Sigmoid colon (tissue), 7 donors: ENCODE data around the gene RPS19. TPM values are rescaled to one million over a fixed set of nuclear protein-coding genes. Genes with fewer than 3 reads are reported as not detected.

Experiments
- DNase-seq: peaks from one replicate; pipeline ENCODE4 v3.0.0-alpha.2; 2019
- H3K27ac ChIP-seq, 4 donors: fragments of 200-600 bp; sonication (generic); one replicate each; pipeline ENCODE4 v1.5.1; 2016 to 2019; ENCODE audit warnings: mild to moderate bottlenecking in 1 of 4
- H3K27me3 ChIP-seq, 3 donors: fragments of 200-600 bp; sonication (generic); one replicate each; pipeline ENCODE4 v1.5.1; 2019; ENCODE audit warnings: mild to moderate bottlenecking in 1 of 3
- H3K36me3 ChIP-seq, 4 donors: fragments of 200-600 bp; sonication (generic); one replicate each; pipeline ENCODE4 v1.5.1; 2016 to 2019
- H3K4me1 ChIP-seq, 4 donors: fragments of 200-600 bp; sonication (generic); one replicate each; pipeline ENCODE4 v1.5.1; 2017 to 2019
- H3K4me3 ChIP-seq, 4 donors: fragments of 200-600 bp; sonication (generic); one replicate each; pipeline ENCODE4 v1.5.1; 2017 to 2019; ENCODE audit warnings: mild to moderate bottlenecking in 2 of 4, moderate library complexity in 1 of 4
- H3K9me3 ChIP-seq, 4 donors: fragments of 200-600 bp in 3 of 4; sonication (generic) in 3 of 4; one replicate each; pipeline versions ENCODE4 v1.5.1 to v1.6.1; 2013 to 2019
- CTCF ChIP-seq, 4 experiments: fragments of 450-650 bp in 3 of 4; fragments of 200-600 bp in 1 of 4; IDR thresholded peaks; one replicate each; pipeline ENCODE4 v1.5.1; 2016 to 2019; ENCODE audit warnings: antibody characterized with exemption in 4 of 4, mild to moderate bottlenecking in 3 of 4, moderate library complexity in 2 of 4
- EP300 ChIP-seq, 4 donors: sonication (generic); formaldehyde crosslinking; IDR thresholded peaks; one replicate each; pipeline ENCODE4 v1.6.1; 2017; ENCODE audit warnings: antibody characterized with exemption in 4 of 4
- POLR2A ChIP-seq, 2 donors: fragments of 450-650 bp; IDR thresholded peaks; one replicate each; pipeline ENCODE4 v1.6.1; 2016; ENCODE audit warnings: antibody characterized with exemption in 2 of 2, mild to moderate bottlenecking in 2 of 2, moderate library complexity in 2 of 2
- POLR2AphosphoS5 ChIP-seq, 4 donors: sonication (generic); formaldehyde crosslinking; IDR thresholded peaks; one replicate each; pipeline ENCODE4 v1.6.1; 2017; ENCODE audit warnings: antibody characterized with exemption in 4 of 4
- WGBS, 2 donors: extraction: QIAGEN DNeasy Blood & Tissue Kit; methylation state at CpG; one replicate each; pipeline ENCODE4 v1.1.7; 2013; 5-methylcytosine and 5-hydroxymethylcytosine counted together
- intact Hi-C: fragments of 100-400 bp; cut with DNase I; formaldehyde crosslinking; loops from one replicate; pipeline ENCODE4 v1.15.1; 2023
- polyA plus RNA-seq, 3 donors: library from polyadenylated mRNA; stranded (reverse); fragments of 200-250 nt; gene quantifications; one replicate each; pipeline ENCODE4 v1.2.3, GENCODE V29; 2013
- total RNA-seq, 4 donors: library from RNA; depleted of rRNA; stranded (reverse); fragments of >200 nt; gene quantifications; one replicate each; pipeline ENCODE4 v1.1.0, GENCODE V29; 2016
- donor health status: healthy with polysubstance abuse.
- donor health status: Bipolar disorder and iron deficiency.
- donor health status: healthy.

Gene RPS19
- total and polyA plus RNA-seq, 7 donors: 738 to 3,435 (median 1,695) TPM

GRCh38 chr19:41910240-41910991 is 50.4 kb downstream of the RPS19 start:
- H3K4me1 ChIP-seq: peaks cover 0 to 13% (median 6%) of the 10 kb centered on the region in 4 donors
- 62 to 74% methylated on average over 12 of the region's 12 CpGs for WGBS, 2 donors
- H3K4me3 ChIP-seq: no peak overlapping the region
- H3K27me3 ChIP-seq: peaks cover 26 to 44% (median 34%) of the 10 kb centered on the region in 3 donors
- no peaks in the 10 kb centered on the region for H3K9me3 ChIP-seq
- intact Hi-C loops: no loop called here
- no peak overlapping the region for H3K27ac ChIP-seq
- H3K36me3 ChIP-seq: peaks cover 0 to 21% (median 6%) of the 10 kb centered on the region in 4 donors
- DNase-seq: no peak
- TF ChIP-seq POLR2AphosphoS5 (IDR thresholded peaks at IDR 0.05): peak in 2 of 4 donors; percentile 9 to 11
- no peak for TF ChIP-seq POLR2A (IDR thresholded peaks at IDR 0.05)

- no peak for TF ChIP-seq CTCF (IDR thresholded peaks at IDR 0.05)
- no peak for TF ChIP-seq POLR2AphosphoS5 (IDR thresholded peaks at IDR 0.05)
- TF ChIP-seq POLR2A (IDR thresholded peaks at IDR 0.05): no peak
- no peak for TF ChIP-seq EP300 (IDR thresholded peaks at IDR 0.05)
- no peak overlapping the region for H3K4me3 ChIP-seq
- no peak for DNase-seq
- peaks cover 0 to 13% (median 7%) of the 10 kb centered on the region in 4 donors for H3K4me1 ChIP-seq
- peaks cover 0 to 13% (median 2%) of the 10 kb centered on the region in 4 donors for H3K36me3 ChIP-seq
- H3K27ac ChIP-seq: no peak overlapping the region
- H3K27me3 ChIP-seq: peaks cover 26 to 52% (median 42%) of the 10 kb centered on the region in 3 donors
- intact Hi-C loops: no loop called here
- H3K9me3 ChIP-seq: no peaks in the 10 kb centered on the region
- WGBS, 2 donors: 44 to 70% methylated on average over 13 of the region's 13 CpGs
Observed at GRCh38 chr19:41910992-41911888, 51.2 kb downstream of the RPS19 start.

- peaks cover 0 to 13% (median 7%) of the 10 kb centered on the region in 4 donors for H3K4me1 ChIP-seq
- 16 to 17% methylated on average over 29 of the region's 29 CpGs for WGBS, 2 donors
- H3K36me3 ChIP-seq: peaks cover 0 to 4% (median 0%) of the 10 kb centered on the region in 4 donors
- intact Hi-C loops: no loop called here
- H3K27ac ChIP-seq: no peak overlapping the region
- H3K4me3 ChIP-seq: no peak overlapping the region
- no peak for TF ChIP-seq POLR2A (IDR thresholded peaks at IDR 0.05)
- TF ChIP-seq EP300 (IDR thresholded peaks at IDR 0.05): no peak
- TF ChIP-seq POLR2AphosphoS5 (IDR thresholded peaks at IDR 0.05): no peak
- no peak for TF ChIP-seq CTCF (IDR thresholded peaks at IDR 0.05)
- H3K9me3 ChIP-seq: no peaks in the 10 kb centered on the region
- H3K27me3 ChIP-seq: peaks cover 26 to 61% (median 50%) of the 10 kb centered on the region in 3 donors
- DNase-seq: no peak
Observed at GRCh38 chr19:41911889-41912731, 52.1 kb downstream of the RPS19 start.

- no peak for DNase-seq
- Histone ChIP-seq H3K27me3 (peaks cover 29 to 70% (median 59%) of the 10 kb centered on the region in 3 donors), H3K27ac (no peak overlapping the region), H3K4me1 (peaks cover 0 to 13% (median 7%) of the 10 kb centered on the region in 4 donors), H3K36me3 (no peaks in the 10 kb centered on the region), H3K9me3 (no peaks in the 10 kb centered on the region), H3K4me3 (no peak overlapping the region)
- TF ChIP-seq CTCF (IDR thresholded peaks at IDR 0.05): no peak
- TF ChIP-seq EP300 (IDR thresholded peaks at IDR 0.05): no peak
- no peak for TF ChIP-seq POLR2AphosphoS5 (IDR thresholded peaks at IDR 0.05)
- TF ChIP-seq POLR2A (IDR thresholded peaks at IDR 0.05): no peak
- 1 to 3% methylated on average over 51 of the region's 51 CpGs for WGBS, 2 donors
- intact Hi-C loops: no loop called here
Observed at GRCh38 chr19:41912899-41913537, 53.0 kb downstream of the RPS19 start.
